Endothelial cell of umbilical vein (primary cell): ENCODE results near the gene UFD1. TPM values are rescaled to one million over a fixed set of nuclear protein-coding genes. Genes with fewer than 3 reads are reported as not detected.

ENCODE experiments used
- BruUV-seq: library from RNA; stranded (reverse); fragments of 400-500 nt; replicated peaks from 2 replicates; lab custom pipeline; 2021; lab: Mats Ljungman, UMichigan
- CTCF ChIA-PET: fragments of 300-600, 350-600 bp; sonication (Branson Sonifier 250); formaldehyde crosslinking; loops from one replicate; lab custom pipeline; 2021; ENCODE audit warnings: antibody characterized with exemption, inconsistent platforms; lab: Charles Lee
- POLR2A ChIA-PET: fragments of 300-600, 350-600 bp; sonication (Branson Sonifier 250); formaldehyde crosslinking; loops from one replicate; lab custom pipeline; 2021; ENCODE audit warnings: antibody characterized with exemption, inconsistent platforms; lab: Charles Lee
- DNase-seq: peaks from one replicate; pipeline ENCODE4 v3.0.0-alpha.2; 2011; ENCODE audit warnings: low read depth, low spot score
- FAIRE-seq: peaks from 2 replicates; lab custom pipeline; 2011; peaks lifted over from hg19 to GRCh38; lab: Jason Lieb, UNC
- H2AFZ ChIP-seq: 2 replicates; pipeline ENCODE4 v1.6.0; 2012; ENCODE audit warnings: low read depth, low read length, control low read depth, inconsistent platforms
- H3K27ac ChIP-seq: 2 replicates; pipeline ENCODE4 v1.5.1; 2011; ENCODE audit warnings: low read depth, mild to moderate bottlenecking, control low read depth, low read length, moderate library complexity; ENCODE audit not compliant: insufficient read depth
- H3K27me3 ChIP-seq, 2 experiments: 2 replicates each; pipeline versions ENCODE4 v1.6.0 to v1.6.1; 2011; ENCODE audit warnings: low read length in 2 of 2, mixed read lengths in 1 of 2; ENCODE audit not compliant: control insufficient read depth in 2 of 2, insufficient read depth in 2 of 2
- H3K36me3 ChIP-seq, 2 experiments: 2 replicates in 1 of 2; 3 replicates in 1 of 2; pipeline ENCODE4 v1.5.1; 2011; ENCODE audit warnings: low read length in 2 of 2, mild to moderate bottlenecking in 1 of 2, moderate library complexity in 1 of 2; ENCODE audit not compliant: control insufficient read depth in 2 of 2, insufficient read depth in 2 of 2; ENCODE audit errors: extremely low read depth in 1 of 2
- H3K4me1 ChIP-seq: 3 replicates; pipeline ENCODE4 v1.5.1; 2011; ENCODE audit warnings: mild to moderate bottlenecking, low read length; ENCODE audit not compliant: control insufficient read depth, insufficient read depth; ENCODE audit errors: extremely low read depth
- H3K4me2 ChIP-seq: 2 replicates; pipeline ENCODE4 v1.6.1; 2011; ENCODE audit warnings: low read length, control low read depth, mixed read lengths; ENCODE audit not compliant: insufficient read depth
- H3K4me3 ChIP-seq, 3 experiments: fragments of 200-600 bp in 1 of 3; sonication (generic), shearing (Covaris generic) in 1 of 3; replicated peaks in 1 of 3; 2 replicates each; pipeline ENCODE4 v1.5.1; 2011 to 2016; ENCODE audit warnings: control low read depth in 3 of 3, low read length in 3 of 3, mild to moderate bottlenecking in 2 of 3, inconsistent platforms in 1 of 3, low read depth in 1 of 3, moderate library complexity in 1 of 3; ENCODE audit not compliant: insufficient read depth in 1 of 3
- H3K79me2 ChIP-seq: 2 replicates; pipeline ENCODE4 v1.6.0; 2012; ENCODE audit warnings: low read length, inconsistent platforms; ENCODE audit not compliant: control insufficient read depth, insufficient read depth
- H3K9ac ChIP-seq: replicated peaks from 2 replicates; pipeline ENCODE3; 2011; ENCODE audit warnings: low read length, control low read depth; ENCODE audit not compliant: insufficient read depth; ENCODE audit errors: extremely low read depth
- H3K9me1 ChIP-seq: replicated peaks from 3 replicates; pipeline ENCODE4 v1.6.0; 2011; ENCODE audit warnings: mild to moderate bottlenecking, low read length; ENCODE audit not compliant: control insufficient read depth, insufficient read depth; ENCODE audit errors: extremely low read depth
- H3K9me3 ChIP-seq: replicated peaks from 2 replicates; pipeline ENCODE4 v1.5.1; 2012; ENCODE audit warnings: low read length, inconsistent platforms; ENCODE audit not compliant: control insufficient read depth, insufficient read depth
- H4K20me1 ChIP-seq: replicated peaks from 2 replicates; pipeline ENCODE3; 2011; ENCODE audit warnings: mild to moderate bottlenecking, low read length; ENCODE audit not compliant: control insufficient read depth, insufficient read depth; ENCODE audit errors: extremely low read depth
- EZH2 ChIP-seq: IDR thresholded peaks from 2 replicates; pipeline ENCODE4 v1.6.1; 2012; ENCODE audit warnings: borderline replicate concordance, low read depth, mild to moderate bottlenecking, moderate library complexity, low read length, inconsistent platforms; ENCODE audit not compliant: severe bottlenecking
- FOS ChIP-seq: IDR thresholded peaks from 2 replicates; pipeline ENCODE4 v1.6.1; 2011; ENCODE audit warnings: mild to moderate bottlenecking, low read length, moderate library complexity, borderline replicate concordance; ENCODE audit not compliant: insufficient read depth
- GATA2 ChIP-seq: IDR thresholded peaks from 2 replicates; pipeline ENCODE4 v1.7.0; 2011; ENCODE audit warnings: low read depth, mild to moderate bottlenecking, moderate library complexity, mixed read lengths, low read length; ENCODE audit not compliant: insufficient read length, insufficient read depth
- JUN ChIP-seq: IDR thresholded peaks from 2 replicates; pipeline ENCODE4 v1.6.1; 2011; ENCODE audit warnings: borderline replicate concordance, low read depth; ENCODE audit not compliant: insufficient read length, insufficient read depth
- MYC ChIP-seq: IDR thresholded peaks from one replicate; pipeline ENCODE4 v1.6.1; 2011; ENCODE audit warnings: mild to moderate bottlenecking, low read depth, low read length
- POLR2A ChIP-seq: IDR thresholded peaks from 2 replicates; pipeline ENCODE4 v1.6.1; 2012; ENCODE audit warnings: low read depth, mild to moderate bottlenecking, control low read depth, low read length
- POLR2AphosphoS5 ChIP-seq: IDR thresholded peaks from 2 replicates; pipeline ENCODE4 v1.6.1; 2012; ENCODE audit warnings: low read depth, mild to moderate bottlenecking, control low read depth, low read length, moderate library complexity; ENCODE audit not compliant: insufficient read depth
- dilution Hi-C: fragments of 300-500 bp; cut with MboI; formaldehyde crosslinking; loops from one replicate; pipeline ENCODE4 v1.15.0; 2019; ENCODE audit warnings: low sequenced_read_pairs; ENCODE audit not compliant: extremely low pct_ligation_motif_present
- intact Hi-C: fragments of 100-400 bp; cut with micrococcal nuclease; formaldehyde crosslinking; loops from one replicate; pipeline ENCODE4 v1.10.0; 2022
- polyA plus RNA-seq, 4 experiments: library from polyadenylated mRNA; depleted of rRNA in 3 of 4; stranded (reverse) in 3 of 4; unstranded in 1 of 4; fragments of >200 nt; gene quantifications; 2 replicates each; pipeline versions ENCODE4 v1.2.1 to v1.2.3, GENCODE V29; 2011 to 2012; ENCODE audit warnings: missing spikeins in 1 of 4
- total RNA-seq: library from RNA; stranded (reverse); gene quantifications from 2 replicates; pipeline ENCODE4 v1.2.3, GENCODE V29; 2021
- TF ChIP-seq, protein P1 (sequence below), 2 donors: IDR thresholded peaks; 1 replicate in 1 of 2; 2 replicates in 1 of 2; pipeline ENCODE4 v1.5.1; 2011; ENCODE audit warnings: low read length in 2 of 2, mild to moderate bottlenecking in 2 of 2, moderate library complexity in 2 of 2, control low read depth in 1 of 2, inconsistent platforms in 1 of 2, low read depth in 1 of 2; ENCODE audit not compliant: insufficient read depth in 1 of 2; ENCODE audit errors: extremely low read depth in 1 of 2
- TF ChIP-seq, protein P2 (sequence below): IDR thresholded peaks from 2 replicates; pipeline ENCODE4 v1.6.1; 2011; ENCODE audit not compliant: insufficient read depth, insufficient read length

Gene UFD1
- total and polyA plus RNA-seq, 2 donors (not counting 3 experiments of a cell fraction or from before 2014, with no cell fraction given) = 127 to 228 TPM

DNA sequence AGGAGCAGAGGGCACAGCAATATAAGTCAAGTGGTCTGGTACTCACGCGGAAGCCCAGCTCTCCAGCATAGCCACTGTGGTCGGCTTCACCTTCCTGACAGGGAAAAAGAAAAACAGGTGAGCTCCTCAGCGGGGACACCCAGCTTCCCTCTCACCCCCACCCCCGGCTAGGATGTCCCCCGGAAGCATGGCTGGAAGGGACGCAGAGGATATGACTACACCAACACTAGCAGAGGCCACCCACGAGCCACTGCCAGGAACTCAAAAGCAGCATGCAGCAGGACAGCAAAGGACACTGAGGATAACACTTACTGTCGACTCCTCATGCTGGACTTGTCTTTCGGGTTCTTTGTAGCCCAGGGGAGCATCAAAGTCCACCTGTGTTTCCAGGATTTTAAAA, 22.5 kb downstream of the UFD1 start:
- Histone ChIP-seq H3K36me3 (peaks cover 16 to 49% of the 10 kb centered on the region in 2 experiments), H3K4me3 (no peak overlapping the region), H2AFZ (no peak overlapping the region), H4K20me1 (no peaks in the 10 kb centered on the region), H3K79me2 (no peaks in the 10 kb centered on the region), H3K4me2 (no peak overlapping the region), H3K4me1 (peaks cover 12% of the 10 kb centered on the region), H3K9me3 (no peaks in the 10 kb centered on the region), H3K9me1 (no peaks in the 10 kb centered on the region), H3K27me3 (no peaks in the 10 kb centered on the region), H3K9ac (no peak overlapping the region), H3K27ac (no peak overlapping the region)
- dilution Hi-C loops = no loop called here
- no peak for DNase-seq
- BruUV-seq = no TSS peak
- no peak for TF ChIP-seq MYC
- TF ChIP-seq POLR2AphosphoS5 = no peak
- no peak for TF ChIP-seq EZH2
- TF ChIP-seq GATA2 = no peak
- TF ChIP-seq POLR2A = no peak
- TF ChIP-seq FOS = no peak
- TF ChIP-seq, protein P1, sequence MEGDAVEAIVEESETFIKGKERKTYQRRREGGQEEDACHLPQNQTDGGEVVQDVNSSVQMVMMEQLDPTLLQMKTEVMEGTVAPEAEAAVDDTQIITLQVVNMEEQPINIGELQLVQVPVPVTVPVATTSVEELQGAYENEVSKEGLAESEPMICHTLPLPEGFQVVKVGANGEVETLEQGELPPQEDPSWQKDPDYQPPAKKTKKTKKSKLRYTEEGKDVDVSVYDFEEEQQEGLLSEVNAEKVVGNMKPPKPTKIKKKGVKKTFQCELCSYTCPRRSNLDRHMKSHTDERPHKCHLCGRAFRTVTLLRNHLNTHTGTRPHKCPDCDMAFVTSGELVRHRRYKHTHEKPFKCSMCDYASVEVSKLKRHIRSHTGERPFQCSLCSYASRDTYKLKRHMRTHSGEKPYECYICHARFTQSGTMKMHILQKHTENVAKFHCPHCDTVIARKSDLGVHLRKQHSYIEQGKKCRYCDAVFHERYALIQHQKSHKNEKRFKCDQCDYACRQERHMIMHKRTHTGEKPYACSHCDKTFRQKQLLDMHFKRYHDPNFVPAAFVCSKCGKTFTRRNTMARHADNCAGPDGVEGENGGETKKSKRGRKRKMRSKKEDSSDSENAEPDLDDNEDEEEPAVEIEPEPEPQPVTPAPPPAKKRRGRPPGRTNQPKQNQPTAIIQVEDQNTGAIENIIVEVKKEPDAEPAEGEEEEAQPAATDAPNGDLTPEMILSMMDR (IDR thresholded peaks at IDR 0.05; ENCODE audit: extremely low read depth in 1 of 2, insufficient read depth in 1 of 2, low read depth in 1 of 2, low read length in 2 of 2) = no peak
- TF ChIP-seq, protein P2, sequence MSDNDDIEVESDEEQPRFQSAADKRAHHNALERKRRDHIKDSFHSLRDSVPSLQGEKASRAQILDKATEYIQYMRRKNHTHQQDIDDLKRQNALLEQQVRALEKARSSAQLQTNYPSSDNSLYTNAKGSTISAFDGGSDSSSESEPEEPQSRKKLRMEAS = no peak
- no peak for TF ChIP-seq JUN
- intact Hi-C loops = no loop called here
- ChIA-PET CTCF (interaction anchor here (1.8 kb wide), 1 partner anchor 173 kb away, joined by 9 read pairs; no protein-coding TSS in a partner anchor), POLR2A (no interaction called here)
- FAIRE-seq = no peak
